CD1c-positive myeloid dendritic cell (primary cell): ENCODE data around the gene MAPT.
"Not testable (repeated sequence)": the region's sequence is repeated elsewhere in the genome, so short reads cannot be mapped to it uniquely, and the experiment has no call there.

ENCODE experiments used
- DNase-seq: peaks from one replicate; pipeline ENCODE4 v3.0.0-alpha.2; 2016; ENCODE audit errors: extremely low spot score

The MAPT gene

GRCh38 chr17:45952814-45953320, 58.5 kb downstream of the MAPT start:
- no peak for DNase-seq

GRCh38 chr17:45953561-45953960, 59.2 kb downstream of the MAPT start:
- no peak for DNase-seq

- no peak for DNase-seq
Observed at GRCh38 chr17:45954914-45955313, 60.6 kb downstream of the MAPT start.

- DNase-seq: no peak
Observed at GRCh38 chr17:45955326-45955725, 61.0 kb downstream of the MAPT start.

GRCh38 chr17:45956090-45956489, 61.7 kb downstream of the MAPT start:
- no peak for DNase-seq

DNA sequence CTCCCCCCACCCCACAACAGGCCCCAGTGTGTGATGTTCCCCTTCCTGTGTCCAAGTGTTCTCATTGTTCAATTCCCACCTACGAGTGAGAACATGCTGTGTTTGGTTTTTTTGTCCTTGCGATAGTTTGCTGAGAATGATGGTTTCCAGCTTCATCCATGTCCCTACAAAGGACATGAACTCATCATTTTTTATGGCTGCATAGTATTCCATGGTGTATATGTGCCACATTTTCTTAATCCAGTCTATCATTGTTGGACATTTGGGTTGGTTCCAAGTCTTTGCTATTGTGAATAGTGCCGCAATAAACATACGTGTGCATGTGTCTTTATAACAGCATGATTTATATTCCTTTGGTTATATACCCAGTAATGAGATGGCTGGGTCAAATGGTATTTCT, 62.4 kb downstream of the MAPT start:
- not testable (repeated sequence) for DNase-seq

DNA sequence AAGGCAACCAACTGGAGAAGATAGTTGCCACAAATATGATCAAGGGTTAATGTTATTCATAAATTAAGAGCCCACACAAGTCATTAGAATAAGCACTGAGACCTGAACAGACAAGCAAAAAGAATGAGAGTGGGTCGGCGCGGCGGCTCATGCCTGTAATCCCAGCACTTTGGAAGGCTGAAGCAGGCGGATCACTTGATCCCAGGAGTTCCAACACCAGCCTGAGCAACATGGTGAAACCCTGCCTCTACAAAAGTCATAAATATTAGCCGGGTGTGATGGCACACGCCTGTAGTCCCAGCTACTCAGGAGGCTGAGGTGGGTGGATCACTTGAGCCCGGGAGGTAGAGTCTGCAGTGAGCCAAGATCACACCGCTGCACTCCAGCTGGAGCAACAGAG, 64.0 kb downstream of the MAPT start:
- no peak for DNase-seq

- DNase-seq: no peak
Observed at GRCh38 chr17:45958994-45959665, 64.8 kb downstream of the MAPT start.

DNA sequence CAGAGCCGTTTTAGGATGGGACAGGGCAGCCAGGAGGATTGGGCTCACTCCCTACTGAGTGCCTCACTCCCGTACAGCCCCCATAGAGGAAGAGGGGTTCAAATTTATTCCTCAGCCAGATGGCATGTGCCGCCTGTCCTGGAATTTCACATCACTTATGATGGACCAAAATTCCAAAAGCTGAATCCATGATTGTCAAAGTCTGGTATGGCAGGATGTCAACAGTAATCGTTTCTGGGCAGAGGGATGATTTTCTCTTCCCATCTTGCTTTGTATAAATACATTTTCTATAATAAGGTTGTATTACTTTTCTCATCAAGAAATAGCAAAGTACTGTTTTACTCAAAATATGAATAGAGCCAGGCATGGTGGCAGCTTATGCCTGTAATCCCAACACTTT, 66.0 kb downstream of the MAPT start:
- no peak for DNase-seq

DNA sequence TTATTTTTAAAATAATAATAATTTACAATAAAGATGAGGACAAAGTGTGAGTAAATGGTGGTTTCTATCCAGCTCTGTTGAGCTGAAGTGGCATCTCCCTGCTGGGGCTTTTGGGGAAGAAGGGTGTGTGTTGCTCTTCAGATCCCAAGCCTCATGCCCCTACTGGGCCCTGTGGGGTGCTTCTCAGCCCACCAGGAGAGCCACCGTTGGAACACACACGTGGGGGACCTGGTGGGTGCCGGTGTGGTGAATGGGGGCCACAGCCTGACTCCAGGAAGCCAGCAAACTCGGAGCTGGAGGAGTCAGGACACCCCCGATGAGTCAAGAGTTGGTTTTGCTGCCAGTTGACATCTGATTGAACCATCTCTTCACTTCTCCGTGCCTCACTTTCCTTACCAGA, 66.9 kb downstream of the MAPT start:
- DNase-seq: no peak

DNA sequence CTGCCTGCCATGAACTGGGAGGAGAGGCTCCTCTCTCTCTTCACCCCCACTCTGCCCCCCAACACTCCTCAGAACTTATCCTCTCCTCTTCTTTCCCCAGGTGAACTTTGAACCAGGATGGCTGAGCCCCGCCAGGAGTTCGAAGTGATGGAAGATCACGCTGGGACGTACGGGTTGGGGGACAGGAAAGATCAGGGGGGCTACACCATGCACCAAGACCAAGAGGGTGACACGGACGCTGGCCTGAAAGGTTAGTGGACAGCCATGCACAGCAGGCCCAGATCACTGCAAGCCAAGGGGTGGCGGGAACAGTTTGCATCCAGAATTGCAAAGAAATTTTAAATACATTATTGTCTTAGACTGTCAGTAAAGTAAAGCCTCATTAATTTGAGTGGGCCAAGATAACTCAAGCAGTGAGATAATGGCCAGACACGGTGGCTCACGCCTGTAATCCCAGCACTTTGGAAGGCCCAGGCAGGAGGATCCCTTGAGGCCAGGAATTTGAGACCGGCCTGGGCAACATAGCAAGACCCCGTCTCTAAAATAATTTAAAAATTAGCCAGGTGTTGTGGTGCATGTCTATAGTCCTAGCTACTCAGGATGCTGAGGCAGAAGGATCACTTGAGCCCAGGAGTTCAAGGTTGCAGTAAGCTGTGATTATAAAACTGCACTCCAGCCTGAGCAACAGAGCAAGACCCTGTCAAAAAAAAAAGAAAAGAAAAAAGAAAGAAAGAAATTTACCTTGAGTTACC, 68.0 kb downstream of the MAPT start:
- DNase-seq: no peak

GRCh38 chr17:45963283-45963682, 68.9 kb downstream of the MAPT start:
- DNase-seq: no peak

DNA sequence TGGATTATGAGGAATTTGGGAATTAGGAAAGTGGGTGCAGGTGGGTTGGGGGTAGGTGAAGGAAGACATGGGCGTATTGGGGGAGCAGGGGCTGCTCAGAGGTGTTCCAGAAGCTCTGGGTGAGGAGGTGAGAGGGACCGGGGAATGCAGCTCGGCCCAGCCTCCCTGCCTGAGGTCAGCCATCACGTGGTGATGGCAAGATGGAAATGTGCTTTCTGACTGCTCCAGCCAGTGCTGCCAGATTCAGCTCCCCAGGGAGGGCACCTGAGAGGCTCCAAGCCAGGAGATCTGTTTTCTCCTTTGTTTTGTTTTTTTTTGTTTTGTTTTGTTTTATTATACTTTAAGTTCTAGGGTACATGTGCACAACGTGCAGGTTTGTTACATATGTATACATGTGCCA, 69.5 kb downstream of the MAPT start:
- DNase-seq: no peak

DNA sequence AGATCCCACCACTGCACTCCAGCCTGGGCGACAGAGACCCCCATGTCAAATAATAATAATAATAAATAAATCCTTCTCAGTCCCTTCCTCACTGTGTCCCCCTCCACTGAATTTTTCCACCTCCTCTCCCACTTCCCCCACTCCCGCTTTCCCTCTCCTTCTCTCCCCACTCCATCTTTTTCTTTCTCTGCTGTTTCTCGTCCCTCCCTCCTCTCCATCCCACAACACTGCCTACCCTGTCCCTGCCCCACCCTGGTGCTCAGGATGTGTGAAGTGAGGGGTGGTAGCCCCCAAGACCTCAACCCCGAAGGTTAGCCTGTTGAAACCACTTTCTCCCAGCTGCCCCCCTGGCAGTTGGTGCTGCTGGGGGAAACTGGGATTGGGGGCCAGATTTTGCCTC, 70.3 kb downstream of the MAPT start:
- DNase-seq: no peak

DNA sequence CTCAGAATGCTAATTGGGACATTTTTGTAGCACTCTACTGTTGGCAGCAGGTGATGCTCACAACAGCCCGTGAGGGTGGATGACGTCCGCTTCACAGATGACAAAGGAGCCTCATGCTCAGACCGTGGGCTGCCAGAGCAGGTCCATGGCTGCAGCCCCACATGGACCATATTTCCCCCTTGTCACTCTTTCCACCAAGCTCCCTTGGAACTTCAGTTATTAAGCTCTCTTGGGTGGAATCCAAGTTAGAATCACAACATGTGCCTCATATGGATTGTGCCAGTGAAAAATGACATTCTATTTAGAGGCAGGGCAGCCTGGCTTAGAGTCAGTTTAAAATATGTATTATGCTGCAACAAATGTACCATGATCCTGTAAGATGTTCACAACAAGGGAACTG, 71.5 kb downstream of the MAPT start:
- DNase-seq: no peak

DNA sequence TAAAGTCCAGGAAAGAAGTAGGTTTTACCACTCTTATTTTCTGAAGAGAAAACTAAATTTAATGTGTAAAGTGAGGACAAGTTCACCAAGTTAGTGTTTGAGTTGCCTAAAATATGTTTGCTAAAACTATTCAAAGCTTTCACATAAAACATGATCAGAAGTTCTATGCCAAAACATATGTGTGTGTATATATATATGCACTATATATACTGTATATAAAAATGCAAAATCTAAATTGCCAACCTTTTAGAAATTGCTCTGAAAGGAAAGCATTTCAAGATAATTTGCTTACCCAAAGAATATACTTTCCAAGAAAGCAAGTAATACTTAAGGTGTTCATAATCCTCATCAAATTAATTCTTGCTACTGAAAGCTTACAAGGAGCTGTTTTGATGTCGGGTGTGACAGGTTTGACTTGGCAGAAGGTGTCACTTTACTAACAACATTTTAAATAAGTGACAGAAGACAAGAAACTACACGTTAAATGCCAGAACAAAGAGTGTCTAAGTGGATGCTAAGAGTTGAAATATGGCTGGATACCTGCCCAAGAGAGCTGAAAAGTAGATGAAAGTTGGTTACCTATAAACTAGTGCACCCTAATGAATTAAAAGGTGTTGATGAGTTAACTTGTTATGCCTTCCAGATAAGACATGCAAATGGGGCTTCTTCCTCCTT, 72.4 kb downstream of the MAPT start:
- no peak for DNase-seq

DNA sequence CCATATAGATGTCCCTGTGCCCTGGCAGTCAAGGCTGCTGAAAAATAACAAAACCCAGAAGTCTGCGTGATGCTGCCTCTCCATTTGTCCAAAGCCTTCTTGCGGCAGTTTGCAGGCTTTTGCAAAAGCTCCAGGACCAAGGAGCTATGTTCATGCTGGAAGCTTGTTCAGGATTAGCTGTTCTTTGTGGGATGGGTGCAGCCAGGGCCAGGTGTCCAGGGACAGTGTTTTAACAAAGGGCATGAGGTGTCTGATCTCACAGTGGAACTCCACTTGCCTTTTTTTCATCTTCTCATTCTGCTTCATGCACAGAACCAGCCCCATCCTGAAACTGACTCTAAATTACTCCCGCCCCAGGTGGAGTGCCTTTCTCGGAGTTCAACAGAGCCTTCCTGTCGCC, 73.0 kb downstream of the MAPT start:
- no peak for DNase-seq

DNA sequence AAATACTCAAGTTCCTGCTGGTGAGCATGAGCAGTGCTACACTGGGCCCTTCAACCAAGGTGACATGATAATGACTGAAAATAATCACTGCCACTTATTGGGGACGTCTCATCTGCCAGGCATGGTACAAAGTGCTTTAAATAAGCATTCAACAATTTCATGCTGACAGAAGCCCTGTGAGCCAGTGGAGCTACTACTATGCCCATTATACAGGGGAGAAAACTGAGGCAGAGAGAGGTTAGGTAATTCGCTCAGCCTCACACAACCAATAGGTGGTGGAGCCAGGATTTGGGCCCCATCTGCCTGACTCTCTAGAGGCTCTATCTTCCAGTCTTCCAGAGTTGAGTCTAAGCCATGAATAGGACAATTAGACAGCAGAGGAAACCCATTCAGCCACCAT, 74.4 kb downstream of the MAPT start:
- DNase-seq: no peak

DNA sequence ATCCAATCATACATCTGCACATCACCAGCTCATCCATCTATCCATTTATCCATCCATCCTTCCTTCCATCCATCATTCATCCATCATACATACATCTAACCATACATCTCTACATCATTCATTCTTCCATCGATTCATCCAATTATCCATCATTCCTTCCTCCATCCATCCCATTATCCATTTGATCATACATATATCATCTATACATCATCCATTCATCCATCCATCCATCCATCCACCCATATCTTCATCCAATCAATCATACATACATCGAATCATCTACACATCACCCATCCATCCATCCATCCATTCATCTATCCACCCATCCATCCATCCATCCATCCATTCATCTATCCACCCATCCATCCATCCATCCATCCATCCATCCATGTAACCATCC, 75.4 kb downstream of the MAPT start:
- DNase-seq: no peak

DNA sequence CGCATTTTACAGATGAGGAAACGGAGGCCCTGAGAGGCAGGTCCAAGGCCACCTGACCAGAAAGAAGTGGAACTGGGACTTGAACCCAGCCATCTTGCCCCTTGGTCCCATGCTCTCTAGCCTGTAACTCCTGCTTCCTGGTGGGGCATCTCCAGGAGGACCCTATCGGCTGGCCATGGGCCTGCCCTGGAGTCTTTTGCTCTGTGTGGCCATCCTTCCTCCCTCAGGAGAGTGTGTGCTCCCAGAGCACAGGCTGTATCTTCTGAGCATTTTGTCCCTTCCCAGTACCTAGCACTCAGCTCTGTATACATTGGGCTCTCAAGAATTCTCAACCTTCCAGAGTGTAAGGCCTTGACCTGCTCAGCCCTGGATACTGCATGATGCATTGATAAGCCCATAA, 76.3 kb downstream of the MAPT start:
- DNase-seq: no peak

GRCh38 chr17:45971698-45972141, 77.4 kb downstream of the MAPT start:
- DNase-seq: no peak

GRCh38 chr17:45972531-45972930, 78.2 kb downstream of the MAPT start:
- DNase-seq: no peak
